Gastrocnemius medialis (tissue), 4 donors: ENCODE measurements around the gene AUTS2.

ENCODE experiments used
- POLR2A ChIP-seq, 2 donors: fragments of 450-650 bp; IDR thresholded peaks; one replicate each; pipeline ENCODE4 v1.6.1; 2017; ENCODE audit warnings: antibody characterized with exemption in 2 of 2, mild to moderate bottlenecking in 2 of 2, moderate library complexity in 2 of 2
- TF ChIP-seq, protein P1 (sequence below), 5 experiments: fragments of 450-650 bp in 3 of 5; fragments of 200-600 bp in 2 of 5; sonication (generic) in 2 of 5; IDR thresholded peaks in 4 of 5; conservative IDR thresholded peaks in 1 of 5; 1 replicate in 4 of 5; 2 replicates in 1 of 5; pipeline ENCODE4 v1.5.1; 2016 to 2019; ENCODE audit warnings: antibody characterized with exemption in 5 of 5, mild to moderate bottlenecking in 3 of 5, moderate library complexity in 3 of 5

DNA sequence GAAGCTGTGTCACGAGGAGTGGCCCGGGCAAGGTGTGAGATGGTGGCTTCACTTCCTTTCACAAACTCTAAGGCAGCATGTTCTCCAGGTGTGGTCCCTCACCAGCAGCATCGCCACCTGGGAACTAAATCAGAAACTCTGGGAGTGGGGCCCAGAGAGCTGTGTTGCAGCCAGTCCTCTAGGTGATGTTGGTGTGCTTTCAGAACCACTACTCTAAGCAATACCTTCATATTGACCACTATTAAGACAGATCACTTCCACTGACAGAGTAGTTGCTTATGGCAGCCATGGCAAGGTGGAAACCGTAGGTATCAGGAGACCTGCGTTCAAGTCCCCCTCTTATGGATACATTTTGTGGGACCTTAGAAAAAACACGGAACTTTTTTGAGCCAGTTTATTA is 1037.9 kb downstream of the AUTS2 start:
- TF ChIP-seq, protein P1, sequence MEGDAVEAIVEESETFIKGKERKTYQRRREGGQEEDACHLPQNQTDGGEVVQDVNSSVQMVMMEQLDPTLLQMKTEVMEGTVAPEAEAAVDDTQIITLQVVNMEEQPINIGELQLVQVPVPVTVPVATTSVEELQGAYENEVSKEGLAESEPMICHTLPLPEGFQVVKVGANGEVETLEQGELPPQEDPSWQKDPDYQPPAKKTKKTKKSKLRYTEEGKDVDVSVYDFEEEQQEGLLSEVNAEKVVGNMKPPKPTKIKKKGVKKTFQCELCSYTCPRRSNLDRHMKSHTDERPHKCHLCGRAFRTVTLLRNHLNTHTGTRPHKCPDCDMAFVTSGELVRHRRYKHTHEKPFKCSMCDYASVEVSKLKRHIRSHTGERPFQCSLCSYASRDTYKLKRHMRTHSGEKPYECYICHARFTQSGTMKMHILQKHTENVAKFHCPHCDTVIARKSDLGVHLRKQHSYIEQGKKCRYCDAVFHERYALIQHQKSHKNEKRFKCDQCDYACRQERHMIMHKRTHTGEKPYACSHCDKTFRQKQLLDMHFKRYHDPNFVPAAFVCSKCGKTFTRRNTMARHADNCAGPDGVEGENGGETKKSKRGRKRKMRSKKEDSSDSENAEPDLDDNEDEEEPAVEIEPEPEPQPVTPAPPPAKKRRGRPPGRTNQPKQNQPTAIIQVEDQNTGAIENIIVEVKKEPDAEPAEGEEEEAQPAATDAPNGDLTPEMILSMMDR (IDR thresholded peaks at IDR 0.05 in 4 of 5, conservative IDR thresholded peaks at IDR 0.05 in 1 of 5) = no peak
- no peak for TF ChIP-seq POLR2A (IDR thresholded peaks at IDR 0.05)
